Mammary epithelial cell (primary cell): ENCODE data around the gene APBA2.

Experiments
- CTCF ChIP-seq, 2 donors: IDR thresholded peaks in 1 of 2; conservative IDR thresholded peaks in 1 of 2; 2 replicates each; pipeline ENCODE4 v1.5.1; 2011 to 2012; ENCODE audit warnings: inconsistent platforms in 2 of 2, low read length in 2 of 2, mild to moderate bottlenecking in 2 of 2, control low read depth in 1 of 2, low read depth in 1 of 2; ENCODE audit not compliant: insufficient read depth in 1 of 2; ENCODE audit errors: extremely low read depth in 1 of 2
- EZH2 ChIP-seq: IDR thresholded peaks from 2 replicates; pipeline ENCODE4 v1.6.1; 2012; ENCODE audit warnings: low read length, inconsistent platforms, borderline replicate concordance

GRCh38 chr15:28915935-28916334, 30.2 kb downstream of the APBA2 start:
- TF ChIP-seq CTCF (conservative IDR thresholded peaks at IDR 0.05 in 1 of 2, IDR thresholded peaks at IDR 0.05 in 1 of 2; ENCODE audit: extremely low read depth in 1 of 2, insufficient read depth in 1 of 2, low read depth in 1 of 2, low read length in 2 of 2) (no peak), EZH2 (no peak)
